B cell (primary cell): Measurements from ENCODE around the gene KMT2C. TPM values are rescaled to one million over a fixed set of nuclear protein-coding genes. Genes with fewer than 3 reads are reported as not detected.

Experiments
- ATAC-seq: fragments of 200-7000 bp; cut with Tn5 transposase; one replicate; pipeline ENCODE4 v1.10.0; 2021; ENCODE audit warnings: low read depth, mild to moderate bottlenecking, moderate number of reproducible peaks, moderate library complexity
- CTCF ChIA-PET: fragments of 350-600 bp; sonication (Branson Sonifier 250); formaldehyde crosslinking; loops from one replicate; lab custom pipeline; 2021; ENCODE audit warnings: antibody characterized with exemption, inconsistent platforms; lab: Charles Lee
- POLR2A ChIA-PET: fragments of 350-600 bp; sonication (Branson Sonifier 250); formaldehyde crosslinking; loops from one replicate; lab custom pipeline; 2021; ENCODE audit warnings: antibody characterized with exemption; lab: Charles Lee
- DNase-seq: peaks from one replicate; pipeline ENCODE4 v3.0.0; 2013
- H2AFZ ChIP-seq: 2 replicates; pipeline ENCODE4 v1.6.1; 2012; ENCODE audit warnings: mild to moderate bottlenecking, low read depth, low read length; ENCODE audit not compliant: insufficient read depth, poor library complexity, severe bottlenecking
- H3K27ac ChIP-seq, 2 donors: 1 replicate in 1 of 2; 2 replicates in 1 of 2; pipeline ENCODE4 v1.5.1; 2012 to 2013; ENCODE audit warnings: low read length in 2 of 2, mild to moderate bottlenecking in 2 of 2, moderate library complexity in 1 of 2
- H3K27me3 ChIP-seq, 4 experiments: fragments of 200-600 bp in 1 of 4; sonication (generic) in 1 of 4; replicated peaks in 1 of 4; 1 replicate in 2 of 4; 2 replicates in 2 of 4; pipeline versions ENCODE4 v1.6.1 to v1.7.0; 2013 to 2016; ENCODE audit warnings: low read length in 3 of 4, mild to moderate bottlenecking in 2 of 4, mixed read lengths in 1 of 4, moderate library complexity in 1 of 4; ENCODE audit not compliant: insufficient read depth in 4 of 4, control insufficient read depth in 3 of 4; ENCODE audit errors: control extremely low read depth in 1 of 4
- H3K36me3 ChIP-seq, 2 experiments: replicated peaks in 1 of 2; 1 replicate in 1 of 2; 2 replicates in 1 of 2; pipeline versions ENCODE4 v1.6.1 to v1.7.1; 2013; ENCODE audit warnings: low read length in 1 of 2; ENCODE audit not compliant: insufficient read depth in 2 of 2, control insufficient read depth in 1 of 2; ENCODE audit errors: control extremely low read depth in 1 of 2, extremely low read depth in 1 of 2
- H3K4me1 ChIP-seq, 2 donors: fragments of 200-600 bp in 1 of 2; sonication (generic) in 1 of 2; 1 replicate in 1 of 2; 2 replicates in 1 of 2; pipeline versions ENCODE4 v1.5.1 to v1.6.1; 2013 to 2017; ENCODE audit warnings: low read length in 2 of 2; ENCODE audit not compliant: control insufficient read depth in 2 of 2, insufficient read depth in 2 of 2
- H3K4me2 ChIP-seq: replicated peaks from 2 replicates; pipeline ENCODE3; 2012; ENCODE audit warnings: mild to moderate bottlenecking, low read depth, low read length; ENCODE audit not compliant: poor library complexity, severe bottlenecking
- H3K4me3 ChIP-seq, 5 experiments: fragments of 200-600 bp in 1 of 5; sonication (generic) in 1 of 5; 1 replicate in 3 of 5; 2 replicates in 2 of 5; pipeline versions ENCODE4 v1.5.1 to v1.7.0; 2011 to 2016; ENCODE audit warnings: low read length in 4 of 5, mild to moderate bottlenecking in 4 of 5, low read depth in 2 of 5, control low read depth in 1 of 5, moderate library complexity in 1 of 5; ENCODE audit not compliant: insufficient read depth in 1 of 5; ENCODE audit errors: control extremely low read depth in 1 of 5, extremely low read depth in 1 of 5
- H3K79me2 ChIP-seq: fragments of 200-600 bp; sonication (generic); one replicate; pipeline ENCODE4 v1.6.0; 2016; ENCODE audit warnings: low read length; ENCODE audit not compliant: control insufficient read depth, insufficient read depth
- H3K9ac ChIP-seq: fragments of 200-600 bp; sonication (generic); 2 replicates; pipeline ENCODE4 v1.6.1; 2017; ENCODE audit warnings: mild to moderate bottlenecking, low read length, moderate library complexity
- H3K9me3 ChIP-seq, 3 donors: one replicate each; pipeline versions ENCODE4 v1.6.1 to v1.7.1; 2013; ENCODE audit warnings: low read length in 2 of 3; ENCODE audit not compliant: control insufficient read depth in 2 of 3, insufficient read depth in 1 of 3; ENCODE audit errors: control extremely low read depth in 1 of 3
- H4K20me1 ChIP-seq: 2 replicates; pipeline ENCODE4 v1.6.0; 2012; ENCODE audit warnings: mild to moderate bottlenecking, low read length; ENCODE audit not compliant: insufficient read depth, control insufficient read depth, poor library complexity, severe bottlenecking
- H3K27ac Mint-ChIP-seq: one replicate; pipeline ENCODE4 v1.8.0; 2021; ENCODE audit warnings: mixed read lengths
- H3K27me3 Mint-ChIP-seq: one replicate; pipeline ENCODE4 v1.8.0; 2021; ENCODE audit warnings: mixed read lengths
- H3K4me1 Mint-ChIP-seq: one replicate; pipeline ENCODE4 v1.8.0; 2021; ENCODE audit warnings: mixed read lengths
- H3K4me3 Mint-ChIP-seq: one replicate; pipeline ENCODE4 v1.8.0; 2021; ENCODE audit warnings: mixed read lengths
- H3K9me3 Mint-ChIP-seq: one replicate; pipeline ENCODE4 v1.8.0; 2022; ENCODE audit warnings: mixed read lengths; ENCODE audit not compliant: insufficient read depth
- CTCF ChIP-seq: fragments of 200-600 bp; IDR thresholded peaks from one replicate; pipeline ENCODE4 v1.8.0; 2022; ENCODE audit warnings: antibody characterized with exemption, mild to moderate bottlenecking
- EZH2 ChIP-seq: IDR thresholded peaks from 2 replicates; pipeline ENCODE4 v1.6.1; 2012; ENCODE audit warnings: borderline replicate concordance, low read depth, mild to moderate bottlenecking, moderate library complexity, low read length; ENCODE audit not compliant: insufficient read depth, poor library complexity, severe bottlenecking
- WGBS: methylation state at CpG from one replicate; pipeline ENCODE4 v1.1.5; 2013; ENCODE audit warnings: missing lambda C conversion rate; ENCODE audit not compliant: insufficient coverage; 5-methylcytosine and 5-hydroxymethylcytosine counted together
- intact Hi-C: fragments of 100-400 bp; cut with micrococcal nuclease; formaldehyde crosslinking; loops from one replicate; pipeline ENCODE4 v1.10.0; 2022
- polyA plus RNA-seq: library from polyadenylated mRNA; depleted of rRNA; stranded (reverse); fragments of >200 nt; gene quantifications from 2 replicates; pipeline ENCODE4 v1.2.3, GENCODE V29; 2012
- total RNA-seq, 2 donors: library from RNA; stranded (reverse); fragments of 120-200 nt in 1 of 2; gene quantifications; 1 replicate in 1 of 2; 2 replicates in 1 of 2; pipeline versions ENCODE4 v1.2.3 to v1.2.4, GENCODE V29; 2013 to 2022

KMT2C gene
- total and polyA plus RNA-seq, 2 donors (not counting 1 experiment from before 2014, with no cell fraction given) = 14.9 to 171 TPM

GRCh38 chr7:152365982-152366603 lies 69.7 kb downstream of the KMT2C start:
- no peaks in the 10 kb centered on the region for H3K36me3 ChIP-seq

More at GRCh38 chr7:152365982-152366603, 69.7 kb downstream of the KMT2C start:
- no peak overlapping the region for H3K9ac ChIP-seq
- H3K79me2 ChIP-seq = peaks cover 98% of the 10 kb centered on the region
- TF ChIP-seq EZH2 = no peak
- no peak for TF ChIP-seq CTCF
- Mint-ChIP-seq H3K4me3 (no peak overlapping the region), H3K27me3 (no peaks in the 10 kb centered on the region), H3K9me3 (no peaks in the 10 kb centered on the region), H3K4me1 (peaks cover 57% of the 10 kb centered on the region), H3K27ac (no peak overlapping the region)
- H3K27me3 ChIP-seq = no peaks in the 10 kb centered on the region
- intact Hi-C loops = no loop called here
- ChIA-PET POLR2A (no interaction called here), CTCF (no interaction called here)
- H3K27ac ChIP-seq = no peak overlapping the region
- ATAC-seq (no peak), DNase-seq (no peak)
- no peak overlapping the region for H3K4me2 ChIP-seq
- H4K20me1 ChIP-seq = peaks cover 85% of the 10 kb centered on the region
- 100% methylated on average over 1 of the region's 6 CpGs for WGBS
- peaks cover 0 to 10% (median 0%) of the 10 kb centered on the region in 3 donors for H3K9me3 ChIP-seq
- peaks cover 8 to 12% of the 10 kb centered on the region in 2 donors for H3K4me1 ChIP-seq
- no peak overlapping the region for H2AFZ ChIP-seq
- H3K4me3 ChIP-seq = no peak overlapping the region
